GM10266 (cell line): ENCODE measurements around the gene YIF1A.

Experiments
- DNase-seq: peaks from one replicate; pipeline ENCODE4 v3.0.0; 2012; ENCODE audit errors: extremely low spot score
- CTCF ChIP-seq: IDR thresholded peaks from 2 replicates; pipeline ENCODE4 v1.5.1; 2012; ENCODE audit warnings: mild to moderate bottlenecking, low read depth; ENCODE audit not compliant: control insufficient read depth, insufficient read depth; ENCODE audit errors: missing control alignments

The YIF1A gene

GRCh38 chr11:66299186-66299585, 10.2 kb upstream of the YIF1A start:
- TF ChIP-seq CTCF: no peak
- no peak for DNase-seq

GRCh38 chr11:66297610-66298009, 8.7 kb upstream of the YIF1A start:
- TF ChIP-seq CTCF: no peak
- no peak for DNase-seq

- TF ChIP-seq CTCF: no peak
- DNase-seq: no peak
These were observed 6.0 kb upstream of the YIF1A start for GRCh38 chr11:66294626-66295620.

- DNase-seq: no peak
- no peak for TF ChIP-seq CTCF
These were observed 5.1 kb upstream of the YIF1A start for GRCh38 chr11:66293777-66294625.

GRCh38 chr11:66293352-66293751, 4.4 kb upstream of the YIF1A start:
- DNase-seq: no peak
- TF ChIP-seq CTCF: no peak

- TF ChIP-seq CTCF: no peak
- no peak for DNase-seq
These were observed 3.8 kb upstream of the YIF1A start for GRCh38 chr11:66292543-66293332.
